CD4-positive, CD25-positive, alpha-beta regulatory T cell (primary cell): ENCODE data around the gene PLXDC1. TPM values are rescaled to one million over a fixed set of nuclear protein-coding genes. Genes with fewer than 3 reads are reported as not detected.

Source experiments
- ATAC-seq, 2 donors: fragments of 150-1000 bp; cut with Tn5 transposase; one replicate each; pipeline ENCODE4 v1.10.0; 2021; ENCODE audit warnings: low read depth in 2 of 2, moderate number of reproducible peaks in 2 of 2, moderate library complexity in 1 of 2
- DNase-seq, 3 donors: peaks; one replicate each; pipeline versions ENCODE4 v3.0.0 to v3.0.0-alpha.2; 2012 to 2022; ENCODE audit warnings: mixed read lengths in 1 of 3
- H3K27ac ChIP-seq: one replicate; pipeline ENCODE4 v1.7.0; 2013; ENCODE audit warnings: mild to moderate bottlenecking, low read length; ENCODE audit not compliant: insufficient read depth, poor library complexity, severe bottlenecking
- H3K27me3 ChIP-seq: one replicate; pipeline ENCODE4 v1.7.0; 2013; ENCODE audit warnings: low read length; ENCODE audit not compliant: control insufficient read depth, insufficient read depth
- H3K36me3 ChIP-seq: one replicate; pipeline ENCODE4 v1.7.0; 2013; ENCODE audit warnings: mild to moderate bottlenecking, low read length, moderate library complexity; ENCODE audit not compliant: control insufficient read depth, insufficient read depth
- H3K4me1 ChIP-seq: 2 replicates; pipeline ENCODE4 v1.7.0; 2013; ENCODE audit warnings: mild to moderate bottlenecking, low read length; ENCODE audit not compliant: insufficient read depth, control insufficient read depth, poor library complexity, severe bottlenecking
- H3K4me3 ChIP-seq: one replicate; pipeline ENCODE4 v1.7.0; 2013; ENCODE audit warnings: low read depth, mild to moderate bottlenecking, low read length, moderate library complexity
- H3K9me3 ChIP-seq, 2 experiments: 1 replicate in 1 of 2; 2 replicates in 1 of 2; pipeline ENCODE4 v1.7.0; 2013; ENCODE audit warnings: low read length in 2 of 2, mild to moderate bottlenecking in 1 of 2, moderate library complexity in 1 of 2; ENCODE audit not compliant: control insufficient read depth in 2 of 2
- H3K27ac Mint-ChIP-seq, 3 donors: one replicate each; pipeline ENCODE4 v1.8.0; 2020 to 2022; ENCODE audit warnings: mild to moderate bottlenecking in 3 of 3, mixed read lengths in 3 of 3, moderate library complexity in 2 of 3
- H3K27me3 Mint-ChIP-seq: one replicate; pipeline ENCODE4 v1.8.0; 2022; ENCODE audit warnings: mild to moderate bottlenecking, mixed read lengths
- H3K36me3 Mint-ChIP-seq: one replicate; pipeline ENCODE4 v1.8.0; 2020; ENCODE audit warnings: mixed read lengths
- H3K4me1 Mint-ChIP-seq, 4 donors: one replicate each; pipeline ENCODE4 v1.8.0; 2020 to 2022; ENCODE audit warnings: mixed read lengths in 4 of 4, mild to moderate bottlenecking in 1 of 4
- H3K4me3 Mint-ChIP-seq, 4 donors: one replicate each; pipeline ENCODE4 v1.8.0; 2020 to 2022; ENCODE audit warnings: mild to moderate bottlenecking in 4 of 4, mixed read lengths in 4 of 4, moderate library complexity in 3 of 4
- H3K9me3 Mint-ChIP-seq, 7 donors: one replicate each; pipeline ENCODE4 v1.8.0; 2020 to 2022; ENCODE audit warnings: mixed read lengths in 7 of 7, mild to moderate bottlenecking in 3 of 7, moderate library complexity in 2 of 7
- polyA plus RNA-seq, 4 donors: library from polyadenylated mRNA; unstranded; fragments of 300-500 nt; fragmentation: Illumina TruSeq; gene quantifications; one replicate each; pipeline ENCODE4 v1.2.3, GENCODE V29; 2021
- total RNA-seq: library from RNA; stranded (reverse); gene quantifications from one replicate; pipeline ENCODE4 v1.2.3, GENCODE V29; 2022

The PLXDC1 gene
- total and polyA plus RNA-seq, 5 donors from 2014 or later = 0.27 to 12.9 (median 1.7) TPM

DNA sequence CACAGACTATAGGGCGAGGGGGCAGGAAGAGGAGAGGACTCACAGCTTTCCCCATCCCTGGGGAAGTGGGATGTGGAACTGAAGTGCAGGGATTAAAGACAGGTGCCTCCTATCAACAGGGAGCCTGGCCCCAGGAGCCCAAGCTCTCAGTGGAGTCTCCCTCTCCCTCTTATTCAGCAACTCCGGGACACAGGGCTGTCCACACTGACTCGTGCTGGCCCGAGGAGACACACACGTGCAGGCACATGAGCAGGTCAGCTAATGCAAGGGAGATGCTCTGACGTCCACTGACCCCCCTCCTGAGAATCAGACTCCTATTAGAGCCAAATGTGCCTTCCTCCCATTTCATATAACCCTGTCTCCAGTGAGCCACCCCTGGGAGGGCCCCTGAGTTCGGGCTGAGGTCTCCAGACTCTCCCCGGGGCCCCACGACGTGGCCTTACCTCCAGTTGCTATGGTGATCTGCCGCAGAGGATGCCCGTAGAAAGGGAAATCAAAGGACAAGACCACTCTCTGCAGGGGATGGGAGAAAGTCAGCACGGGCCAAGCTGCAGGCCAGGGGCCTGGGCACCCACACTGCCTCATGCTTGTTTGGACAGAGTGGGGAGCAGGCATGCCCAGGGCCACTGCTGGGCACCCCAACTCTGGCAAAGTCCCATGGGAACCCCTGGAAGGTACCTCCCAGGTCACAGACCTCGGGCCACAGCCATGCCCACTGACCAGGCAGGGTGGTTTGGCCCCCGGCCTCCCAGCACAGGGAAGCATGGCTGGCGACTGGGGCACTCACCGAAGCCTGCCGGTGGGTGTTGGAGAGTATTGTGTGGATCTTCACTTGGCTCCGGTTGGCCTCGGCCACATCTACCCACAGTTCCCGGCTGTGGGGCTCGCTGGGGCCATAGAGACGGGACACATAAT lies 42.7 kb downstream of the PLXDC1 start:
- no peaks in the 10 kb centered on the region for H3K36me3 Mint-ChIP-seq
- H3K9me3 ChIP-seq = no peaks in the 10 kb centered on the region
- no peaks in the 10 kb centered on the region for H3K27me3 ChIP-seq
- H3K9me3 Mint-ChIP-seq = no peaks in the 10 kb centered on the region
- no peak overlapping the region for H3K27ac Mint-ChIP-seq
- DNase-seq (no peak), ATAC-seq (no peak)
- peaks cover 4% of the 10 kb centered on the region for H3K27me3 Mint-ChIP-seq
- H3K4me1 Mint-ChIP-seq = peaks cover 0 to 2% (median 0%) of the 10 kb centered on the region in 4 donors
- no peak overlapping the region for H3K4me3 Mint-ChIP-seq
- no peaks in the 10 kb centered on the region for H3K36me3 ChIP-seq
- no peaks in the 10 kb centered on the region for H3K4me1 ChIP-seq
- H3K27ac ChIP-seq = no peak overlapping the region
- H3K4me3 ChIP-seq = no peak overlapping the region

DNA sequence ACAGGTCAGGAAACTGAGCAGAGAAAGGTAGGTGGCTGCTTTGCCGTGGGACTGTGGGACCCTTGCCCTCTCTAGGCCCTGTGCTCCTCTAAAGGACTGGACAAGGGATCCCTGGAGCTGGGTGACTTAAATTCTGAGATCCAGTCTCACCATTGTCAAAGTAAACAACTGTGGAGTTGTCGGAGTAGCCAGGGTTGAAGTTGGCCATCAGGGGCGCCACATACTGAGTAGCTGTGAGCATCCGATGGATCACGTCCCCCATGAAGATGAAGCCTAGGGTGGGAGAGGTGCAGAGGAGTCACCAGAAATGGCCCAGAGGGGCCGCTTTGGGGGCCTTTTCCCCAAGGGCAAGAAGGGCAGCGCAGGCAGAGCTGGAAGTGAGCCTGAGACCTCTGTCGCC lies 43.5 kb downstream of the PLXDC1 start:
- peaks cover 0 to 2% (median 0%) of the 10 kb centered on the region in 4 donors for H3K4me1 Mint-ChIP-seq
- peak overlapping the region in 1 of 3 donors; percentile 79 for H3K27ac Mint-ChIP-seq
- H3K27me3 ChIP-seq = no peaks in the 10 kb centered on the region
- peaks cover 4% of the 10 kb centered on the region for H3K27me3 Mint-ChIP-seq
- no peaks in the 10 kb centered on the region for H3K36me3 ChIP-seq
- H3K4me3 ChIP-seq = no peak overlapping the region
- H3K36me3 Mint-ChIP-seq = no peaks in the 10 kb centered on the region
- H3K4me3 Mint-ChIP-seq = no peak overlapping the region
- DNase-seq (no peak), ATAC-seq (no peak)
- H3K9me3 ChIP-seq = no peaks in the 10 kb centered on the region
- H3K9me3 Mint-ChIP-seq = no peaks in the 10 kb centered on the region
- no peaks in the 10 kb centered on the region for H3K4me1 ChIP-seq
- no peak overlapping the region for H3K27ac ChIP-seq

GRCh38 chr17:39107155-39107554 lies 44.3 kb downstream of the PLXDC1 start:
- Mint-ChIP-seq H3K36me3 (no peaks in the 10 kb centered on the region), H3K4me1 (peaks cover 0 to 6% (median 1%) of the 10 kb centered on the region in 4 donors), H3K27ac (peak overlapping the region in 1 of 3 donors; percentile 65), H3K4me3 (no peak overlapping the region), H3K9me3 (no peaks in the 10 kb centered on the region), H3K27me3 (peaks cover 4% of the 10 kb centered on the region)
- Histone ChIP-seq H3K36me3 (no peaks in the 10 kb centered on the region), H3K27me3 (no peaks in the 10 kb centered on the region), H3K4me3 (no peak overlapping the region), H3K9me3 (no peaks in the 10 kb centered on the region), H3K4me1 (no peaks in the 10 kb centered on the region), H3K27ac (no peak overlapping the region)
- ATAC-seq (no peak), DNase-seq (no peak)

DNA sequence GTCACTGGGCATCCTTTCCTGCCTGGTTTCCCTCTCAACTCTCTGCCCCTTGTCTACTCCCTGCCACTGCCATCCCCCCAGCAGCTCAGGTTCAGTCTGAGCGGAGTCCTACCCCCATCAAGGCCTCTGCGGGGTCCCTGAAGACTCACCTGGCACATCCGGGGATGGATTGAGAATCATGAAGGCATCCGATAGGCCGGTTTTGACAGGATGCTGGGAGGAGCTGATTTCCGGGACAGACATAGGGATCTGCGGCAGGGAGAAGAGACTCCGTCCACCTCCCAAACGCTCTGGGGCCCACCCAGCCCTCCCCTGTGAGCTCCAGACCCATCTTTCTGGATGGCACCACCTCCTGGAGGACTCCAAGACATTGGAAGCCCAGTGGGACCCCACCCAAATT lies 45.7 kb downstream of the PLXDC1 start:
- ATAC-seq (no peak), DNase-seq (no peak)
- H3K36me3 Mint-ChIP-seq = no peaks in the 10 kb centered on the region
- no peak overlapping the region for H3K27ac Mint-ChIP-seq
- no peaks in the 10 kb centered on the region for H3K27me3 ChIP-seq
- peaks cover 4% of the 10 kb centered on the region for H3K27me3 Mint-ChIP-seq
- no peak overlapping the region for H3K4me3 Mint-ChIP-seq
- H3K4me3 ChIP-seq = no peak overlapping the region
- no peaks in the 10 kb centered on the region for H3K9me3 Mint-ChIP-seq
- H3K4me1 ChIP-seq = no peaks in the 10 kb centered on the region
- H3K36me3 ChIP-seq = no peaks in the 10 kb centered on the region
- H3K9me3 ChIP-seq = no peaks in the 10 kb centered on the region
- no peak overlapping the region for H3K27ac ChIP-seq
- H3K4me1 Mint-ChIP-seq = peaks cover 0 to 19% (median 3%) of the 10 kb centered on the region in 4 donors

DNA sequence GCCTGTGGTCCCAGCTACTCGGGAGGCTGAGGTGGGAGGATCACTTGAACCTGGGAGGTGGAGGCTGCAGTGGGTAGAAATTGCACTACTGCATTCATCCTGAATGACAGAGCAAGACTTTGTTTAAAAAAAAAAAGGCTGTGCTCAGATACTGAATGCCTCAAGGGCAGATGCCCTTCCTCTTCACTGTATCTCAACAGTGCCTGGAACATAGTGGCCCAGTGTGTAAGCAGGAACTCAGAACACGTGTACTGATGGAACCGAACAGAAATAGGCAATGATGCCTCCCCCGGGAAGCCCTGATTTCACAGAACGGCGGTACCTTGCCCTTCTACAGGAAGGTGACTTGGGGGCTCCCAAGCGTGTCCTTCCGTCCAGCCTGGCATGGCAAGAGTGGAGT lies 46.8 kb downstream of the PLXDC1 start:
- Mint-ChIP-seq H3K36me3 (no peaks in the 10 kb centered on the region), H3K9me3 (no peaks in the 10 kb centered on the region), H3K4me3 (no peak overlapping the region), H3K27ac (peak overlapping the region in 2 of 3 donors; percentile 52 to 82), H3K27me3 (peaks cover 4% of the 10 kb centered on the region), H3K4me1 (peaks cover 0 to 20% (median 3%) of the 10 kb centered on the region in 4 donors)
- Histone ChIP-seq H3K36me3 (no peaks in the 10 kb centered on the region), H3K27me3 (no peaks in the 10 kb centered on the region), H3K27ac (no peak overlapping the region), H3K9me3 (no peaks in the 10 kb centered on the region), H3K4me1 (no peaks in the 10 kb centered on the region), H3K4me3 (no peak overlapping the region)
- ATAC-seq (no peak), DNase-seq (no peak)

DNA sequence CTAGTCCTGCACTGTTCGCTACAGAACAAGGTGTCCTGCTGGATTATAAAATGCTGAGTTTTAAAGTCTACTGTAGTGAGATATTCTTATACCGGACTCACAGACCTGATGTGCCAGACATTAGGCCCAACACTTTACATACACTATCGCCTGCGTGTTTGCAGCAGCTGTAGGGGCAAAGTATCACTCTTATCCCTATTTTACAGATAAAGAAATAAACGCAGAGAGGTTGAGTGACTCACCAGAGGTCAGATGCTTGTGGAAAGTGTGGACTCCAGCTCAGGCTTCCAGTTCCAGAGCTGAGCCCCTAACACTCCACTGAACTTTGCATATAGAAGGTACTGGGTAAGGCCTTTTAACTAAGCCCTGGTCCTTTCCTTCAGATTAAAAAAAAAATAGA lies 47.4 kb downstream of the PLXDC1 start:
- Mint-ChIP-seq H3K27me3 (peaks cover 4% of the 10 kb centered on the region), H3K27ac (peak overlapping the region in 2 of 3 donors; percentile 25 to 52), H3K4me3 (no peak overlapping the region), H3K4me1 (peaks cover 0 to 25% (median 3%) of the 10 kb centered on the region in 4 donors), H3K36me3 (no peaks in the 10 kb centered on the region), H3K9me3 (no peaks in the 10 kb centered on the region)
- H3K27me3 ChIP-seq = no peaks in the 10 kb centered on the region
- H3K4me1 ChIP-seq = no peaks in the 10 kb centered on the region
- ATAC-seq (no peak), DNase-seq (no peak)
- H3K36me3 ChIP-seq = no peaks in the 10 kb centered on the region
- no peaks in the 10 kb centered on the region for H3K9me3 ChIP-seq
- H3K27ac ChIP-seq = no peak overlapping the region
- H3K4me3 ChIP-seq = no peak overlapping the region

- Mint-ChIP-seq H3K4me1 (peaks cover 7 to 52% (median 17%) of the 10 kb centered on the region in 4 donors), H3K9me3 (no peaks in the 10 kb centered on the region)
- ATAC-seq = no peak
Measured at GRCh38 chr17:39101091-39101490, 50.3 kb downstream of the PLXDC1 start.

DNA sequence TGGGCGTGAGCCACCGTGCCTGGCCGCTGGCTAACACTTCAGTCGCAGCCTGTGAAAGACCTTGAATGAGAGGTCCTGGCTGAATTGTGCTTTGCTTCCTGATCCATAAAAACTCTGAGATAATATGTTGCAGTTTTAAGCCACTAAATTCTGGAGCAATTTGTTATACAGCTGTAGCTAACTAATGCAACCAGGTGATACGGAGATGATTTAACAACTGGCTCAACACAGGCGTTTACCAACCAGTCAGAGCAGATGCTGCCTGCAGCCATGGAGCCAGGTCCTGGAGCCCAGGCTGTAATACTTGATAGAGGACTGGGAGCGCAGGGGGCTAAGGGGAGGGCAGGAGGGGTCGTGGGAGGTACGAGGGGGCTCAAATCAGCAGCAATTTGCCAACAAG lies 50.9 kb downstream of the PLXDC1 start:
- no peak overlapping the region for H3K27ac ChIP-seq
- no peaks in the 10 kb centered on the region for H3K36me3 Mint-ChIP-seq
- H3K27me3 Mint-ChIP-seq = no peaks in the 10 kb centered on the region

More at GRCh38 chr17:39101091-39101490, 50.3 kb downstream of the PLXDC1 start:
- H3K27me3 Mint-ChIP-seq = peaks cover under 1% of the 10 kb centered on the region
- no peaks in the 10 kb centered on the region for H3K36me3 Mint-ChIP-seq
- no peak overlapping the region for H3K4me3 ChIP-seq
- no peaks in the 10 kb centered on the region for H3K9me3 ChIP-seq
- H3K27ac ChIP-seq = no peak overlapping the region
- no peak overlapping the region for H3K4me3 Mint-ChIP-seq
- no peak for DNase-seq
- H3K27me3 ChIP-seq = no peaks in the 10 kb centered on the region
- peak overlapping the region; percentile 62 to 87 (median 74) for H3K27ac Mint-ChIP-seq
- peaks cover 15% of the 10 kb centered on the region for H3K4me1 ChIP-seq
- no peaks in the 10 kb centered on the region for H3K36me3 ChIP-seq

More for the DNA sequence above, 50.9 kb downstream of the PLXDC1 start:
- no peak for DNase-seq
- no peaks in the 10 kb centered on the region for H3K9me3 ChIP-seq
- no peaks in the 10 kb centered on the region for H3K36me3 ChIP-seq
- peaks cover 21% of the 10 kb centered on the region for H3K4me1 ChIP-seq
- Mint-ChIP-seq H3K27ac (peak overlapping the region in 1 of 3 donors; percentile 87), H3K4me3 (no peak overlapping the region), H3K9me3 (no peaks in the 10 kb centered on the region), H3K4me1 (peaks cover 7 to 57% (median 22%) of the 10 kb centered on the region in 4 donors)
- H3K4me3 ChIP-seq = no peak overlapping the region
- ATAC-seq = no peak
- H3K27me3 ChIP-seq = no peaks in the 10 kb centered on the region
